Measurements from ENCODE around the gene LHX6.

The LHX6 gene

DNA sequence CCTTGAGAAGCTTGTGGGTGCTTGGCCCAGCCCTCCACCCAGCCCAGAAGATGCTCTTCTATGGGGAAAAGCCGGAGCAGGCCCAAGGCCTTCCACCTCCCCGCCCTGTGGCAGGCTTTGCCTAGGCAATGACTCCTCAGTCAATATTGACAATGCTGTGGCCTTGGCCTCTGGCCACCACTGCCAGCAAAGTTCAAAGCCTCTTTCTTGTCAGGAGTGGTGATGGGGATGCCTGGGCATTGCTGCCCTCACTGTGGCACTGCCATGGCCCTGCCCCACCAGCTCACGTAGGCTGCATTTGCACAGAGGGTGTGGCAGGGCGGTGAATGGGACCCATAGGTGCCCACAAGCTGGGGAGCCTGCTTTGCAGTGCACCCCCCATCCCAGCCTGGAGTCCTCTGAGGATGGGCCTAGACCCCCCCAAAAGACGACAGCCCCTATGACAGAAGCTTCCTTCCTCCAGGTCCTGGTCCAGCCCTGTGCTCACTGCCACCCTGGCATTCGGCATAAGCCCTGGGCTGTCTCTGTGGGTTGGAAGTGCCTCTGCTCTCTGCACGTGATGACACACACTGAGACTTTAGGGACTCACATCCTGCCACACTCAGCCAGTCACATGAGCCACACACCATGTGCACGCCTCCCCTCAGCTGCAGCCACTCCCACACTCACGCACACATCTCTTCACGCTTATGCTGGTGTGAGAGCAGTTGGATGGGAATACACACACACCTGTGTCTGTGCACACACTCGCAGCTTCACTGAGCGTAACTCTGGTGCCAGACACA lies 38.0 kb downstream of the LHX6 start:
- DNase-seq, result no peak

DNA sequence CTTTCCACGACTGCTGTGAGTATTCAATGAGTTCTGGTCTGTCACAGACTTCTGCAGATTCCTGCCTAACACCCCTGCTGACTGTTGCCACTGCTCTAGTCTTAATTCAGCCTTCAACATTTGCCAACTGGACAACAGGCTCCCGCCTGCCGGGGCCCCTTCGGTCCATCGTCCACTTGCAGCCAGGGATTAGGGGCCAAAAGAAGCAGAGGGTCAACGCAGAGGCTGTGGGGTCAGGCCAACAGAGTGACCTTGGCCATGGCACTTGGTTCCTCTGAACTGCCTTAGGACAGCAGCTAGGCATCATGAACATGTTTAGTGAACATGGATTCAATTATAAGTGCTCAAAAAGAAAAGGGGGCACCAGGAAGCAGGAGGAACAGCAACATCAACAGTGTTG lies 40.4 kb downstream of the LHX6 start:
- no peak for DNase-seq

DNA sequence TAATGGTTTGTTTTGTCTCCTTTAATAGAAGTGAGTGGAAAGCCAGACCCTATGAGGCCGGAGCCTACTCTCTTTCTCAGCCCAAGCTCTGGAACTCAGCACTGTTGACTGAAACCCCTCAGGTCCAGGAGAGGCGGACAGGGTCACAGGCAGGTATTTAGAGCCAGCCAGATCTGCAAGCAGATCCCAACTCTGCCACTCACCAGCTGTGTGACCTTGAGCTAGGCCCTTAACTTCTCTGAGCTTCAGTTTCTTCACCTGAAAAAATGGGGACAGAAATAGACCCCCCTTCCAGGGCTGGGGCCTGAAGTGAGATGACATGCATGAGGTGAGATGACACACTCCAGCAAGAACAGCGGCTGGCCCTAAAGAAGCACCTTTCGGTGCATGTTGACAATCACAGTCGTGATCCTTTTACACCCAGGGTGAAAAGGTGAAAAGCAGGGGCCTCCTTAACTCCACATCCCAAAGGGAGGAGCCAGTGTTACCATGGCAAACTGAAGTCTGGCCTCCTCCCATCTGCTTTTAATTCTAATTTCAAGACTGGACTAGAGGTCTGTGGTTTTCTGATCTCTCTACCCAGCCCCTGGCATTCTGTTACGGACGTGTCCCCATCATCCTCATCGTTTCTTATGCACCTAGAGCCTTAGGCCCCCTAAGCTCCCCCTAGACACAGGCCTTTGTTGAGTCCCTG lies 41.8 kb downstream of the LHX6 start:
- no peak for DNase-seq

DNA sequence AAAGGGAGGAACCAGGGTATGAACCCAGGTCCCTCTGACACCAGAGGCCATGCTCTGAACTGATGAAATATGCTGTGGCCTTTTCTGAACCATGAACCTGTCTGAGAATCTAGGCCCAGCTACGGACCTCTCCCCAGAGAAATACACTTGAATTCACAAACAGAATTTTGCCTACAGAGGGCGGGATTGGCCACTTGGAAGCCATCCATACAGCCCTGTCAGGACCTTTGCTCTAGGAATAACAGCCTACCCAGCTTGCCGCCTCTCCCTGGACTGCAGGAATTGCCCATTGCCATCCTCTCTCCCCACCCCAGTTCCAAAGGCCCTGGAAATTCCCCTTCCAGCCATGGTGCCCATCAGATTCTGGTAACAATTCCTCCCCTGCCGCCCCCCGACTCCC lies 42.5 kb downstream of the LHX6 start:
- no peak for DNase-seq

- no peak for DNase-seq
Observed at GRCh38 chr9:122184551-122184950, 44.2 kb downstream of the LHX6 start.

- no peak for DNase-seq
Observed at GRCh38 chr9:122183501-122183900, 45.3 kb downstream of the LHX6 start.

GRCh38 chr9:122180633-122181032 lies 48.1 kb downstream of the LHX6 start:
- no peak for DNase-seq

DNA sequence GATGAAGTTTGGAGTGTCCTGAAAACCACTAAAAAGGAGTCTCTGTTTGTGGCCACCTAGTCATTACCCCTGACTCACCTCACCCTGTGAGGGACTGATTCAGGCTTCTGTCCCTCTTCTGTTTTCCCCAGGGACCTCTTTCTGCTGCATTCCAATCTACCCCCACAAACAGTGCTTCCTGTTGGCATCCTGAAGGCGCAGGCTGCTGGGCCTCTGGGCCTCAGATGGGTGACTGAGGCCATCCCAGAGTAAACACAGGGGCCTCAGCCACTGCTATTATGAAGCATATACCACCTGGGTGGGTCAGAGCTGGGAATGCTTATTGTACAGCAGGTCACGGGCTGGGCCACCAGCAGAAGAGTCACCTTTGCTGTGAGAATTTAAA lies 49.1 kb downstream of the LHX6 start:
- no peak for DNase-seq

DNA sequence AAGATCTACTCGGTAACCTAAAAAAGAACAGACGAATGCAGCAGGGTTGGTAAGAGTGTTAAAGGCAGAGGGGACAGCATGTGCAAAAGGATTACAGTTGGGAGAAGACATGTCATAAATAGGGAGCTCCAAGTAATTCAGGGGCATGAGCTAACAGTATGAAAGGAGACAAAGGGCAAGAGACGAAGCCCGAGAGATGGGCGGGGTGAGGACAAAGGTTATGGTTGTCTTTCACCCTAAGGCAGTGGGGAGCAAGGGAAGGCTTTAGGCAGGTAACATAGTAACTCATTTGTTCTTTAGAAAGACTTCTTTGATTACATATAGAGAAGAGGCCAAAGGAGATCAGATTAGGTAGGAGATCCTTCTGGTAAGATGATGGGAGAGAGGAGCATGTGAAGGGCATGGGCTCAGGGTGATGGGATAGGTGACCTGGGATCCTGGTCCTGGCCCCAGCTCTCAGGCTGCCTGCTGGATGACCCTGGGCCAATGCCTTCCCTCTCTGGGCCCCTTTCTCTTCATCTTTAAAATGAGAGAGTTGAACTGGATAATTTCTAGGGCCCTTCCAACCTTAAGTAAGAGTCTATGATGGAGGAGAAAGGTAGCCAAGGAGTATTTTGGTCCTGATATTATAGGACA lies 49.6 kb downstream of the LHX6 start:
- DNase-seq, result no peak

GRCh38 chr9:122176916-122177315 lies 51.8 kb downstream of the LHX6 start:
- no peak for DNase-seq

GRCh38 chr9:122173670-122174069 lies 55.1 kb downstream of the LHX6 start:
- DNase-seq, result no peak

DNA sequence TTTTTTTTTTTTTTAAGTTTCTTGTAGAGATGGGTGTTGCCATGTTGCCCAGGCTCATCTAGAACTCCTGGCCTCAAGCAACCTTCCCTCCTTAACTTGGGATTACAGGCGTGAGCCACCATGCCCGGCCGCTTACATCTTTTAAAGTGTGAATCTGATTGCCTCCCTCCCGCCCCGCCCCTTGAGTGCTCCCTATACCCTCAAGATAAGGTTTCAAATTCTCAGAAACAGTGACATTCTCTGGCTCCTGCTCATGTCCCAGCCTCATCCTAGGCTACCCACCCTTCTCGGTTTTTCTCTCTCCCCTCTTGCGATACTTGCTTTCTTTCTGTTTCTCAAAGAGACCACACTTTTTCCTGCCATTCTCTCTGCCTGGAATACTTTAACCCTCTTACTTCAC lies 56.6 kb downstream of the LHX6 start:
- no peak for DNase-seq

DNA sequence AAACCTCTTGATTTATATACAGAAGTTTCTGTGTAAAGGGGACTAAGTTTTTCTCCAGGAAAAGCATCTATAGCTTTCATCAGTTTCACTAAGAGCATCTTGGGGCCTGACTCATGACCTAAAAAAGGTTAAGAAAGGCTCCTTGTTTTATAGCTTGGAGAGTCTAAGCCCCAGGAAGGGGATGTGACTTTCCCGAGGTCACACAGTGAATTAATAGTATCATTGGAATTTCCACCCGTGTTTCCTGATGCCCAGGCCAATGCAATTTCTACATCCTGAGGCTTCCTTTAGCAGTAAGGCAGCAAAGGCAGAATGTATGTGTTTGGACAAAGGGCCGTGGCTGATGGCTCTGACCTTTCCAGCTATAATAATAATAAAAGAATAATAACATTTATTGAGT lies 60.4 kb downstream of the LHX6 start:
- DNase-seq, result no peak

GRCh38 chr9:122164286-122164685 lies 64.5 kb downstream of the LHX6 start:
- DNase-seq, result no peak

DNA sequence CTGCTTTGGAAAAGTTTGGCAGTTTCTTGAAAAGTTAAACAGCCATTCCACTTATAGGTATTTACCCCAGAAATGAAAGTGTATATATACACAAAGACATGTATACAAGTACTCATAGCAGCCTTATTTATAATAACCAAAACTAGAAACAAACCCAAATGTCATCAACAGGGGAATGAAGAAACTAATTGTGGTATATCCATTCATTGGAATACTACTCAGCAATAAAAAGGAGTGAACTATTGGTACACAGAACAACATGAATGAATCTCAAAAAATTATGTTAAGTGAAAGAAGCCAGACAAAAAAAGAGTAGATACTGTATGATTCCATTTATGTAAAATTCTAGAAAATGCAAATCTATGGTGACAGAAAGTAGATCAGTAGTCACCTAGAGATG lies 66.3 kb downstream of the LHX6 start:
- no peak for DNase-seq

DNA sequence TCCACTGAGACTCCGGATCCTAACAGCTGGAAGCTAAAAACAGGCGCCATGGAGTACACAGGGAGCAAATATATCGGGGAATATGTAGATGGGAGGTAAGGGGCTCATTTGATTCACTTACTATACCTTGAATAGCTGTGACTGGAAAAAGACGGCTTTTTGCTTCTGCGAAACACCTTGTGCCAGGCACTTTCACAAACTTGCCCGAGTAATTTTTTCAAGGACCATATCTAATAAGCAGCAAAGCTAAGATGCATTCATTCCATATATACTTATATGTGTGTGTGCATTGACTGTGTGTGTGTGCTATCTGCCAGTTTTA lies 68.9 kb downstream of the LHX6 start:
- no peak for DNase-seq

- peak; percentile 98 for DNase-seq
Observed at GRCh38 chr9:122159026-122159924, 69.5 kb downstream of the LHX6 start, which contains the start of the genes MORN5 and NDUFA8. MORN5 (plus strand) TSS chr9:122159908; CDS start chr9:122159973, 65 bp downstream. NDUFA8 (minus strand) TSS chr9:122159779; CDS start chr9:122159677, 102 bp downstream.

GRCh38 chr9:122158202-122158601 lies 70.6 kb downstream of the LHX6 start:
- no peak for DNase-seq

GRCh38 chr9:122155796-122156195 lies 73.0 kb downstream of the LHX6 start:
- no peak for DNase-seq
